CD4-positive, CD25-positive, alpha-beta regulatory T cell (primary cell): Measurements from ENCODE around the gene DNAJC18. TPM values are rescaled to one million over a fixed set of nuclear protein-coding genes. Genes with fewer than 3 reads are reported as not detected.

ENCODE experiments used
- ATAC-seq, 2 donors: fragments of 150-1000 bp; cut with Tn5 transposase; one replicate each; pipeline ENCODE4 v1.10.0; 2021; ENCODE audit warnings: low read depth in 2 of 2, moderate number of reproducible peaks in 2 of 2, moderate library complexity in 1 of 2
- DNase-seq, 3 donors: peaks; one replicate each; pipeline versions ENCODE4 v3.0.0 to v3.0.0-alpha.2; 2012 to 2022; ENCODE audit warnings: mixed read lengths in 1 of 3
- H3K27ac ChIP-seq: one replicate; pipeline ENCODE4 v1.7.0; 2013; ENCODE audit warnings: mild to moderate bottlenecking, low read length; ENCODE audit not compliant: insufficient read depth, poor library complexity, severe bottlenecking
- H3K27me3 ChIP-seq: one replicate; pipeline ENCODE4 v1.7.0; 2013; ENCODE audit warnings: low read length; ENCODE audit not compliant: control insufficient read depth, insufficient read depth
- H3K36me3 ChIP-seq: one replicate; pipeline ENCODE4 v1.7.0; 2013; ENCODE audit warnings: mild to moderate bottlenecking, low read length, moderate library complexity; ENCODE audit not compliant: control insufficient read depth, insufficient read depth
- H3K4me1 ChIP-seq: 2 replicates; pipeline ENCODE4 v1.7.0; 2013; ENCODE audit warnings: mild to moderate bottlenecking, low read length; ENCODE audit not compliant: insufficient read depth, control insufficient read depth, poor library complexity, severe bottlenecking
- H3K4me3 ChIP-seq: one replicate; pipeline ENCODE4 v1.7.0; 2013; ENCODE audit warnings: low read depth, mild to moderate bottlenecking, low read length, moderate library complexity
- H3K9me3 ChIP-seq, 2 experiments: 1 replicate in 1 of 2; 2 replicates in 1 of 2; pipeline ENCODE4 v1.7.0; 2013; ENCODE audit warnings: low read length in 2 of 2, mild to moderate bottlenecking in 1 of 2, moderate library complexity in 1 of 2; ENCODE audit not compliant: control insufficient read depth in 2 of 2
- H3K27ac Mint-ChIP-seq, 3 donors: one replicate each; pipeline ENCODE4 v1.8.0; 2020 to 2022; ENCODE audit warnings: mild to moderate bottlenecking in 3 of 3, mixed read lengths in 3 of 3, moderate library complexity in 2 of 3
- H3K27me3 Mint-ChIP-seq: one replicate; pipeline ENCODE4 v1.8.0; 2022; ENCODE audit warnings: mild to moderate bottlenecking, mixed read lengths
- H3K36me3 Mint-ChIP-seq: one replicate; pipeline ENCODE4 v1.8.0; 2020; ENCODE audit warnings: mixed read lengths
- H3K4me1 Mint-ChIP-seq, 4 donors: one replicate each; pipeline ENCODE4 v1.8.0; 2020 to 2022; ENCODE audit warnings: mixed read lengths in 4 of 4, mild to moderate bottlenecking in 1 of 4
- H3K4me3 Mint-ChIP-seq, 4 donors: one replicate each; pipeline ENCODE4 v1.8.0; 2020 to 2022; ENCODE audit warnings: mild to moderate bottlenecking in 4 of 4, mixed read lengths in 4 of 4, moderate library complexity in 3 of 4
- H3K9me3 Mint-ChIP-seq, 7 donors: one replicate each; pipeline ENCODE4 v1.8.0; 2020 to 2022; ENCODE audit warnings: mixed read lengths in 7 of 7, mild to moderate bottlenecking in 3 of 7, moderate library complexity in 2 of 7
- polyA plus RNA-seq, 4 donors: library from polyadenylated mRNA; unstranded; fragments of 300-500 nt; fragmentation: Illumina TruSeq; gene quantifications; one replicate each; pipeline ENCODE4 v1.2.3, GENCODE V29; 2021
- total RNA-seq: library from RNA; stranded (reverse); gene quantifications from one replicate; pipeline ENCODE4 v1.2.3, GENCODE V29; 2022

Gene DNAJC18
- total and polyA plus RNA-seq, 5 donors from 2014 or later: 4.0 to 9.0 (median 5.6) TPM

DNA sequence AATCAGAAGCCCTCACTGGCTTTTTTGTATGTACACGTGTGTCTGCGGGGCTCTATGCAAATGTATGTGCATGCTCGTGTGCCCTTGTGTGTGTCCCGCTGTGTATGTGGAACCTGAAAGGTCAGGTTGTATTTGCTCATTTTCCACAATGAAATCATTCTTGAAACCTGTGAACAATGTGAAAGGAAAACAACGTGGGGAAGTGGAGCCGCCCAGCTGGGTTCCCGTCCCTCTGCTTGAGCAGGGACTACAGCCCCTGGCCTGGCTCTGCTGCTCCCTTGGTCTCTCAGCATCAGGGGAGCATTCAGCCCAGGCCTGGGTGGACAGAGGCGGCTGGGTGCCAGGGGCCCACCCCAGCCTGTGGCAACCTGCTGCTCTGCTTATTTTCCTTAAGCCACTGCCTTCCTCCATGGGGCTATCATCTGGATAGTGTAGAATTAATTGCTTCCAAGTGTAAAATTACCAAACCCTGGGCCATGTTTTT, 20.2 kb upstream of the DNAJC18 start:
- no peaks in the 10 kb centered on the region for H3K9me3 Mint-ChIP-seq
- H3K36me3 ChIP-seq: no peaks in the 10 kb centered on the region
- H3K27ac ChIP-seq: peak overlapping the region; percentile 87
- peaks cover 39% of the 10 kb centered on the region for H3K4me1 ChIP-seq
- H3K9me3 ChIP-seq: no peaks in the 10 kb centered on the region
- peak overlapping the region; percentile 43 for H3K4me3 ChIP-seq
- no peaks in the 10 kb centered on the region for H3K27me3 Mint-ChIP-seq
- ATAC-seq (no peak), DNase-seq (peak in 1 of 3 donors; percentile 49)
- H3K36me3 Mint-ChIP-seq: no peaks in the 10 kb centered on the region
- peaks cover 0 to 72% (median 35%) of the 10 kb centered on the region in 4 donors for H3K4me1 Mint-ChIP-seq
- H3K4me3 Mint-ChIP-seq: peak overlapping the region; percentile 40 to 88 (median 72)
- peak overlapping the region; percentile 91 to 98 (median 97) for H3K27ac Mint-ChIP-seq
- no peaks in the 10 kb centered on the region for H3K27me3 ChIP-seq

DNA sequence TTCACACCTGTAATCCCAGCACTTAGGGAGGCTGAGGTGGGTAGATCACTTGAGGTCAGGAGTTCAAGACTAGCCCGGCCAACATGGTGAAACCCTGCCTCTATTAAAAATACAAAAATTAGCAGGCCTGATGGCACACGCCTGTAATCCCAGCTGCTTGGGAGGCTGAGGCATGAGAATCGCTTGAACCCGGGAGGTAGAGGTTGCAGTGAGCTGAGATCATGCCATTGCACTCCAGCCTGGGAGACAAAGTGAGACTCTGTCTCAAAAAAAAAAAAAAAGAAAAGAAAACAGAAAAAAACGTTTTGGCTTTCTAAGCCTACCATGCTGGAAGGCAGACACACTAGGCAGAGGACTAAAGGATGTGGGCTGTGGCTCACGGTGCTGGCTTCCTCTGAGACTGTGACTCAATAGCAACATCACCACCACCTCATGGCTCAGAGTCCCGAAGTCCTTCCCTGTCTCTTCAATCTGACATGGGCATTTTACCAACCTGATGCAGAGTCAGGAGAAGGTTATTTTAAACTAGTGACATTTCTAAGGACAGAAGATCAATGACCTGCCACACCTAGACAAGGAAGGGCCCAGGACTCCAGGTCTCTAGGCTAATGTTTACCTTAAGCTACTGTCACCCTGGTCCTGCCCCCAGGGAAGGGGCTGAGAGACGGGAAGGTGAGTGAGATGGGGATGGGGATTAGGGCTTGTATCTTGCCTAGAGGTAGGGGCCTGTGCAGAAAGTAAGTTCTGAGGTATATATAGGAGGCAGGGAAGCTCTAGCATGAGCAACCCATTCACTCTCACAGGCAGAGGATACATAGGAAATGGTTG, 19.5 kb upstream of the DNAJC18 start:
- H3K4me3 Mint-ChIP-seq: peak overlapping the region; percentile 33 to 88 (median 72)
- ATAC-seq: peak; percentile 100
- no peaks in the 10 kb centered on the region for H3K9me3 Mint-ChIP-seq
- H3K9me3 ChIP-seq: no peaks in the 10 kb centered on the region
- peak overlapping the region; percentile 43 for H3K4me3 ChIP-seq
- no peaks in the 10 kb centered on the region for H3K27me3 Mint-ChIP-seq
- H3K27me3 ChIP-seq: no peaks in the 10 kb centered on the region
- H3K27ac Mint-ChIP-seq: peak overlapping the region; percentile 91 to 98 (median 97)
- peaks cover 39% of the 10 kb centered on the region for H3K4me1 ChIP-seq
- H3K36me3 Mint-ChIP-seq: no peaks in the 10 kb centered on the region
- peak; percentile 67 to 95 (median 85) for DNase-seq
- peaks cover 0 to 79% (median 33%) of the 10 kb centered on the region in 4 donors for H3K4me1 Mint-ChIP-seq
- H3K36me3 ChIP-seq: no peaks in the 10 kb centered on the region
- peak overlapping the region; percentile 87 for H3K27ac ChIP-seq

DNA sequence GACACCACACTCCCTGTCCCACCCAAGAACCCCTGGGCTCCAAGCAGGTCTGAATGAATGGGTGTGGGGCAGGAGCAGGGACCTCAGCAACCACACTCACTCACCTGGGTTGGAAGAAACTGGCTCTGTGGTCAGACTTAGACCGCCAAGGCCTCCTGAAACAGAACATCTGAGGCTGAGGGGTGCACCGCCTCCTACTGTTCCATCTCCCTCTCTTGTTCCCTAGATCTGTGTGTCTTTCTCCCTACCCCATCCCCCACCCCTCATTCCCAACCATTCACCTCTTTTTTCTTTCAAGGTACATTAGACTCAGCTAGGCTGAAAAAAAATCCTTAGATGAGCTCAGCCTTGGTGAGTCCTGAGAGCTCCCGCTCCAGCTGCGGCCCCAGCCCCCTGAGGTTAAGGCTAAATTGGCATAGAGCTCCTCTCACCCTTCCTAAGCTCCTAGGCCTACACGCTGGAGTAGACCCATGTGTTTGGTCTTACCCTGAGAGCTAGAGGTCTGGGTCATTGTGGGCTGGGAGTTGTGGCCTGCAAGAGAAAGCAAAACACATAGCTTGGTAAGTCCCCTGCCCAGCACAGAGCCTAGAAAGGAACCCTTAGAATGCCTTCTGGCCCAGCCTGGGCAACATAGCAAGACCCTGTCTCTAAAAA, 18.5 kb upstream of the DNAJC18 start:
- Histone ChIP-seq H3K4me1 (peaks cover 39% of the 10 kb centered on the region), H3K4me3 (no peak overlapping the region), H3K27ac (peak overlapping the region; percentile 87), H3K27me3 (no peaks in the 10 kb centered on the region), H3K9me3 (no peaks in the 10 kb centered on the region), H3K36me3 (no peaks in the 10 kb centered on the region)
- H3K27me3 Mint-ChIP-seq: no peaks in the 10 kb centered on the region
- no peak for DNase-seq
- ATAC-seq: no peak
- no peaks in the 10 kb centered on the region for H3K9me3 Mint-ChIP-seq
- H3K36me3 Mint-ChIP-seq: no peaks in the 10 kb centered on the region
- peak overlapping the region in 2 of 4 donors; percentile 22 to 38 for H3K4me3 Mint-ChIP-seq
- peaks cover 0 to 80% (median 33%) of the 10 kb centered on the region in 4 donors for H3K4me1 Mint-ChIP-seq
- peak overlapping the region; percentile 80 to 97 (median 91) for H3K27ac Mint-ChIP-seq

DNA sequence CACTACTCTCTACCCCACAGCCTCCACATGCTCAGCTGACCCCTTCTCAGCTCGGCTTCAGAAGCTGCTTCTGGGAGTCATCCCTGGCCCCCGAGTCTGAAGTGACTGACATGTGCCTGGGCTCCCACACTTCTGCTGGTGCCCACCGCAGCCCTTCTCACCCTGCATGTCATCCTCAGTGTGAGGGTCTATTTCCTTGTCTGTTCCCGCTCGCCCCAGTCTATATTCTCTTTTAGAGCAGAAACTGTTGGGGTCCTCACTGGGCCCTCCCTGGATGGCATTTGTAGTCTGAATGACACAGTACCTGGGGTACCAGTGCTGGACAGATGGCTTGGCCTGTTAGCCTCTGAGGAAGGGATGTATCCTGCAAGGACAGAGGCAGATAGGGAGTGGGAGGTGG, 17.9 kb upstream of the DNAJC18 start:
- Histone ChIP-seq H3K9me3 (no peaks in the 10 kb centered on the region), H3K27ac (no peak overlapping the region), H3K4me3 (no peak overlapping the region), H3K27me3 (no peaks in the 10 kb centered on the region), H3K4me1 (peaks cover 42% of the 10 kb centered on the region), H3K36me3 (no peaks in the 10 kb centered on the region)
- Mint-ChIP-seq H3K4me1 (peaks cover 0 to 79% (median 33%) of the 10 kb centered on the region in 4 donors), H3K4me3 (peak overlapping the region in 1 of 4 donors; percentile 43), H3K27me3 (no peaks in the 10 kb centered on the region), H3K36me3 (no peaks in the 10 kb centered on the region), H3K27ac (peak overlapping the region in 2 of 3 donors; percentile 80 to 97), H3K9me3 (no peaks in the 10 kb centered on the region)
- DNase-seq (no peak), ATAC-seq (no peak)

DNA sequence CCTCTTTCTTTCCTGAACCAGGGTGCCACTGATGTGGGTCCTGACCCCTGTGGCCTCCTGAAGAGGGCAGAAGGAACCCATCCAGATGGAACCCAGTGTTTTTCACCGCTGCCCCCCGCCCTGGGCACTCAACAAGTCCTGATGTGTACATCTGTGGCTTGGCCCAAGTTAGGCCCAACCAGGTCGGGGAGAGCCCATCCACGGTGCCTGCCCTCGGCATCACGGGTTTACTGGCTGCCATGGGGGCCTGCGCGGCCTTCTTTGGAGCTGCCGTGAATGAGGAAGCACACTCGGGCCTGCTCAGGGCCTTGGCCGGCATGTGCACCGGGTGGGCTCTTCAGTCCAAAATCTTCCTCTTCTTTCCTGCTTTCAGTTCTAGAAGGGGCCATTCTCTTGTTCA, 17.5 kb upstream of the DNAJC18 start:
- ATAC-seq (no peak), DNase-seq (no peak)
- Mint-ChIP-seq H3K27ac (peak overlapping the region; percentile 12 to 94 (median 80)), H3K27me3 (no peaks in the 10 kb centered on the region), H3K36me3 (no peaks in the 10 kb centered on the region), H3K9me3 (no peaks in the 10 kb centered on the region), H3K4me3 (peak overlapping the region in 1 of 4 donors; percentile 43), H3K4me1 (peaks cover 0 to 77% (median 32%) of the 10 kb centered on the region in 4 donors)
- H3K36me3 ChIP-seq: no peaks in the 10 kb centered on the region
- peaks cover 47% of the 10 kb centered on the region for H3K4me1 ChIP-seq
- H3K9me3 ChIP-seq: no peaks in the 10 kb centered on the region
- H3K27me3 ChIP-seq: no peaks in the 10 kb centered on the region
- no peak overlapping the region for H3K27ac ChIP-seq
- no peak overlapping the region for H3K4me3 ChIP-seq

DNA sequence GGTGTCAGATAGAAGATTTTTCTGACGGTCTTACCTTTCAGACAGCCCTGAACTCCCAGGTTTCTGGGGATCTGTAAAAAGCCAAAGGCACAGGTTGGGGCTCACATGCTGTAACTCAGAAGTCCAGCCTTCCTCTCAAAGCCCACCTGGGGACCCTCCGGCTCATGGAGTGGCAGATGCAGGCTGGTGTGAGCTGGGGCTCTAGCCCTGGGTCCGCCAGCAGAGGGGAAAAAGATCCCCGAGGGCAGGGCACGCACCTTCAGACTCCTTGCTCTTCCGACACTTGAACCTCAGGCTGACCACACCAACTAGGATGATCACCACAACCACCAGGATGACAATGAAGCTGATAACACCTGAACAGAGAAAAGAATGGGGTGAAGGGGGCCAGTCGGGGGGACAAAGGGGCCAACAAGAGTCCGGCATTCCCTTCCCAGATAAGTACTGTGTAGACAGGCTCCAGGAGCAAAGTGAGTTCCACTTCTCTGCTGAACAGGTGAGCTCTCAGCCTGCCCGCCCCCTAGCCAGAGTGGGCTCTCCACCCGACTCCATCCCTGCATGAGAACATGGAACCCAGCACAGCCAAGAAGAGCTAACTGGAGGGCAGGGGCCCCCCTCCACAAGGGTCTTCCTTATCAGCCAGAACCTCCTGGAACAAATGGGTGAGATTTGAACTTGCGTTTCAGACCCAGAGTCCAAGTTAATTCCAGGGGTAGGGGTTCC, 15.4 kb upstream of the DNAJC18 start:
- no peaks in the 10 kb centered on the region for H3K27me3 Mint-ChIP-seq
- Histone ChIP-seq H3K36me3 (no peaks in the 10 kb centered on the region), H3K9me3 (no peaks in the 10 kb centered on the region), H3K4me3 (no peak overlapping the region), H3K27me3 (no peaks in the 10 kb centered on the region), H3K27ac (no peak overlapping the region), H3K4me1 (peaks cover 40% of the 10 kb centered on the region)
- DNase-seq (no peak), ATAC-seq (no peak)
- peak overlapping the region in 1 of 4 donors; percentile 52 for H3K4me3 Mint-ChIP-seq
- no peaks in the 10 kb centered on the region for H3K9me3 Mint-ChIP-seq
- H3K27ac Mint-ChIP-seq: peak overlapping the region; percentile 35 to 90 (median 79)
- H3K36me3 Mint-ChIP-seq: no peaks in the 10 kb centered on the region
- H3K4me1 Mint-ChIP-seq: peaks cover 0 to 57% (median 21%) of the 10 kb centered on the region in 4 donors
